Colonic mucosa (tissue), 4 donors: Measurements from ENCODE around the gene CALD1. TPM values are rescaled to one million over a fixed set of nuclear protein-coding genes. Genes with fewer than 3 reads are reported as not detected.

ENCODE experiments used
- DNase-seq: peaks from one replicate; pipeline ENCODE4 v3.0.0-alpha.2; 2020
- H3K27ac ChIP-seq: fragments of 200-600 bp; one replicate; pipeline ENCODE4 v1.8.0; 2021
- H3K27me3 ChIP-seq: fragments of 200-600 bp; one replicate; pipeline ENCODE4 v1.8.0; 2021
- H3K36me3 ChIP-seq: fragments of 200-600 bp; one replicate; pipeline ENCODE4 v1.8.0; 2021
- H3K4me1 ChIP-seq: fragments of 200-600 bp; one replicate; pipeline ENCODE4 v1.8.0; 2021; ENCODE audit warnings: mild to moderate bottlenecking
- H3K4me3 ChIP-seq: fragments of 200-600 bp; one replicate; pipeline ENCODE4 v1.8.0; 2021
- H3K9ac ChIP-seq, 2 donors: one replicate each; pipeline ENCODE4 v1.7.0; 2013; ENCODE audit warnings: control low read depth in 2 of 2, low read depth in 2 of 2, low read length in 2 of 2
- H3K9me3 ChIP-seq: fragments of 200-600 bp; one replicate; pipeline ENCODE4 v1.8.0; 2021
- intact Hi-C: fragments of 100-400 bp; cut with DNase I; formaldehyde crosslinking; loops from one replicate; pipeline ENCODE4 v1.14.1; 2022
- total RNA-seq, 2 donors: library from RNA; stranded (reverse); fragmentation: NEBNext Ultra II Directional in 1 of 2; extraction: Animal tissue kit (Norgen Biotek cat#: 25700) in 1 of 2; gene quantifications; one replicate each; pipeline ENCODE4 v1.2.1, GENCODE V29; 2021
- TF ChIP-seq, protein P1 (sequence below): fragments of 200-600 bp; IDR thresholded peaks from one replicate; pipeline ENCODE4 v1.8.0; 2022; ENCODE audit warnings: antibody characterized with exemption, mild to moderate bottlenecking
- donor health status: healthy.
- donor health status: DM: no; HTN: no; CAD: no.
- donor health status: DM: no; HTN: no; CAD: no.

The CALD1 gene
- total RNA-seq, 2 donors from 2014 or later = 27.4 to 193 TPM

- no peak for DNase-seq
- Histone ChIP-seq H3K9me3 (no peaks in the 10 kb centered on the region), H3K27me3 (no peaks in the 10 kb centered on the region), H3K9ac (no peak overlapping the region), H3K27ac (no peak overlapping the region), H3K4me3 (no peak overlapping the region), H3K36me3 (no peaks in the 10 kb centered on the region), H3K4me1 (no peaks in the 10 kb centered on the region)
- intact Hi-C loops = no loop called here
- TF ChIP-seq, protein P1, sequence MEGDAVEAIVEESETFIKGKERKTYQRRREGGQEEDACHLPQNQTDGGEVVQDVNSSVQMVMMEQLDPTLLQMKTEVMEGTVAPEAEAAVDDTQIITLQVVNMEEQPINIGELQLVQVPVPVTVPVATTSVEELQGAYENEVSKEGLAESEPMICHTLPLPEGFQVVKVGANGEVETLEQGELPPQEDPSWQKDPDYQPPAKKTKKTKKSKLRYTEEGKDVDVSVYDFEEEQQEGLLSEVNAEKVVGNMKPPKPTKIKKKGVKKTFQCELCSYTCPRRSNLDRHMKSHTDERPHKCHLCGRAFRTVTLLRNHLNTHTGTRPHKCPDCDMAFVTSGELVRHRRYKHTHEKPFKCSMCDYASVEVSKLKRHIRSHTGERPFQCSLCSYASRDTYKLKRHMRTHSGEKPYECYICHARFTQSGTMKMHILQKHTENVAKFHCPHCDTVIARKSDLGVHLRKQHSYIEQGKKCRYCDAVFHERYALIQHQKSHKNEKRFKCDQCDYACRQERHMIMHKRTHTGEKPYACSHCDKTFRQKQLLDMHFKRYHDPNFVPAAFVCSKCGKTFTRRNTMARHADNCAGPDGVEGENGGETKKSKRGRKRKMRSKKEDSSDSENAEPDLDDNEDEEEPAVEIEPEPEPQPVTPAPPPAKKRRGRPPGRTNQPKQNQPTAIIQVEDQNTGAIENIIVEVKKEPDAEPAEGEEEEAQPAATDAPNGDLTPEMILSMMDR = no peak
Observed at GRCh38 chr7:134888141-134888740, 108.8 kb downstream of the CALD1 start.

GRCh38 chr7:134890246-134891240 lies 111.1 kb downstream of the CALD1 start:
- no peaks in the 10 kb centered on the region for H3K27me3 ChIP-seq
- H3K9me3 ChIP-seq = no peaks in the 10 kb centered on the region
- no peak for DNase-seq
- no peak overlapping the region for H3K9ac ChIP-seq
- peak overlapping the region; percentile 56 for H3K27ac ChIP-seq
- intact Hi-C loops = no loop called here
- H3K4me1 ChIP-seq = no peaks in the 10 kb centered on the region
- H3K4me3 ChIP-seq = peak overlapping the region; percentile 6
- no peaks in the 10 kb centered on the region for H3K36me3 ChIP-seq
- TF ChIP-seq, protein P1 = no peak

DNA sequence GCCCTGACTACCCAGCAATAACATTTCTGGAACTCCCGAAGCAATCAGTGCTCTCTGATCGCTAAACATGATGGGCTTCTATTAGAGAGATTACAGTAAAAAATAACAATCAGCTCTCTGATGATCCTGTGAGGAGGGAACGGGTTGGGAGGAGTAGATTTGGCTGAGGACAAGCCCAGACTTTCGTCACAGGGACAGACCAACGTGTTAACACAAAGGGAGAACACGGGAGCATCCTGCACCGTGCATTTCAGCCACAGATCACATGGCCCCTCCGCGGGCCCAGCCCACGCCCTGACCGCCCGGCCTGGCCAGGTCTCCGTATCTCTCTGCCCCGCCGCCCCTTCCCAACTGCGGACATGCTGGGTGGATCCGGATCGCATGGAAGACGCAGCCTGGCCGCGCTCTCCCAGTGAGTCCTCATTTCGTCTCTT lies 111.8 kb downstream of the CALD1 start:
- H3K36me3 ChIP-seq = no peaks in the 10 kb centered on the region
- no peaks in the 10 kb centered on the region for H3K27me3 ChIP-seq
- peak overlapping the region in 1 of 2 donors; percentile 66 for H3K9ac ChIP-seq
- H3K27ac ChIP-seq = peak overlapping the region; percentile 56
- intact Hi-C loops = no loop called here
- TF ChIP-seq, protein P1 = no peak
- no peaks in the 10 kb centered on the region for H3K9me3 ChIP-seq
- H3K4me1 ChIP-seq = no peaks in the 10 kb centered on the region
- peak overlapping the region; percentile 6 for H3K4me3 ChIP-seq
- peak; percentile 45 for DNase-seq

DNA sequence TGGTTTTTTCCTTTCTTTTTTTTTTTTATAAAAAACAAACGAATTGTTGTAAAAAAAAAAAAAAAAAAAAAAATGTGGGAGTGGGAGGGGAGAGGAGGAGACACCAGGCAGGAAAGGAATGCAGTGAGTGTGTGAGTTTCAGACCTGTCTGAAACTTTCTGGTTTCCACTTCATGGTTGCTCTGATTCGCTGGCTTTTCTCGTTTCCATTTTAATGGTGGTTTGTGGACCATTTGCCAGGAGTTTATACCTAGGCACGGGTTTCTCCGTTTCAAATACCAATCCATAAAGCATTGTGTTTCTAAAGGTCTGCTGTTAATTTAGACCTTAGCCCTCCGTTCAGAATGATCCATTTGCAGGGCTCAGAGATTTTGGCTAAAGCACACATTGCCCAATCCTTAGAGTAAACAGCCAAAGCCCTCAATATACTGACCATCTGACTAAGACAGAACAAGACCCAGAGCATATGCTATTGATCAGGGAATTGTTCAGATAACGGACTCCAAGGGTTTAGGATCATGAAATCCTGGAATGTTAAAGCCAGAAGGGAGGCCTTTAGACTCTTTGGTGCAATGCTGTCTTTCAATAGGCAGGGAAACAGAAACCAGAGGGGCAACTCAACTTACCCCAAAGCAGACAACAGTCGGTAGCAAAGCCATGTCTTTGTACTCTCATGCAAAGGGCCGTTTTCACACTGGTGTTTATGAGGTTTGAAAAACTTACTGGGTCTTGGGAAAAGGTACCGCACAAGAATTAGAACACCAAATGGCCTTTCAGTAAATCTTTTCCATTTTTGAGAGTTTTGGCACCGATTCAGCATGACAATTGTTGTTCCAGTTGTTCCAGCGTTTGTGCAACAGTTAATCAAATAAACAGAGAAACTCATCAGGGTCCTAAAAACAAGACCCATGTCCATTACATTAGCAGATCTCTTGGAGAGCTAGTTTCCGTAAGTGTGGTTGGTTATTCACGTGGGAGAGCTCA lies 112.6 kb downstream of the CALD1 start:
- intact Hi-C loops = no loop called here
- H3K27me3 ChIP-seq = no peaks in the 10 kb centered on the region
- H3K36me3 ChIP-seq = no peaks in the 10 kb centered on the region
- no peaks in the 10 kb centered on the region for H3K9me3 ChIP-seq
- TF ChIP-seq, protein P1 = no peak
- peak overlapping the region; percentile 56 for H3K27ac ChIP-seq
- no peaks in the 10 kb centered on the region for H3K4me1 ChIP-seq
- H3K9ac ChIP-seq = peak overlapping the region in 1 of 2 donors; percentile 66
- peak overlapping the region; percentile 6 for H3K4me3 ChIP-seq
- DNase-seq = no peak

DNA sequence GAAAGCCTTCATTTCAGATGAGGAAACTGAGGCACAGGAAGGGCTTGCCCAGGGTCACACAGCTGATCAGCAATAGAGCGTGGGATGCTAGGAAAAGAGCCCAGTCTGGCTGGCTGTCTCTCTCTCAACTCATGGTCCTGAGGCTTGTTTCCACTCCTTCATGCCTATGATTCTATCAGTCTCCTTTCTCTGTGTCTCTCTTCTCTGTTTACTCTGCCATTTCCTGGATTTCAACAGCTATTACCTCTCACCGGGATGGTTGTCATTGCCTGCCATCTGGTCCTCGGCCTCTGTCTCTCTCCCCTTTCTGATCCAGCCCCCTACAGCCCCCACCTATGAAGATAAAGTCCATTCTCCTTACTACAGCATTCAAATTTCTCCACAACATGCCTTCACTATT lies 113.5 kb downstream of the CALD1 start:
- H3K27me3 ChIP-seq = no peaks in the 10 kb centered on the region
- H3K4me3 ChIP-seq = no peak overlapping the region
- H3K27ac ChIP-seq = peak overlapping the region; percentile 56
- no peaks in the 10 kb centered on the region for H3K9me3 ChIP-seq
- H3K36me3 ChIP-seq = no peaks in the 10 kb centered on the region
- TF ChIP-seq, protein P1 = no peak
- no peaks in the 10 kb centered on the region for H3K4me1 ChIP-seq
- H3K9ac ChIP-seq = peak overlapping the region in 1 of 2 donors; percentile 3
- DNase-seq = no peak
- intact Hi-C loops = no loop called here
